NT2/D1 (cell line): ENCODE data around the gene ITGAE.

Experiments used
- SUZ12 ChIP-seq: IDR thresholded peaks from 2 replicates; pipeline ENCODE4 v1.6.1; 2011; ENCODE audit not compliant: insufficient read length, insufficient read depth; ENCODE audit errors: extremely low read depth
- YY1 ChIP-seq: IDR thresholded peaks from 2 replicates; pipeline ENCODE4 v1.6.1; 2011; ENCODE audit not compliant: insufficient read length, insufficient read depth
- ZNF274 ChIP-seq: IDR thresholded peaks from 2 replicates; pipeline ENCODE4 v1.6.1; 2011; ENCODE audit warnings: mild to moderate bottlenecking, low read depth, low read length

DNA sequence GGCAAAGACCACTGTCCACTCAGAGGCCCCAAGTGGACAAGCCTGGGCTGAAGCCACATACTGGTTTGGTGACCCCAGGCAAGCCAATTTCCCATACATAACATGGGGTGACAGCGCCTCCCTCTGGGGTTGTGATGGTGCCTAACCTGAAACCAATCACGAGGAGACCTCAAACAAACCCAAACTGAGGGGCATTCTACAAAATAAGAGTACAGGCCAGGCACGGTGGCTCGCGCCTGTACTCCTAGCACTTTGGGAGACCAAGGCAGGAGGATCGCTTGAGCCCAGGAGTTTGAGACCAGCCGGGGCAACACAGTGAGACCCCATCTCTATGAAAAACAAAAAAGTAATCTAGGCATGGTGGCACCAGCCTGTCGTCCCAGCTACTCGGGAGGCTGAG is 108.6 kb downstream of the ITGAE start:
- TF ChIP-seq SUZ12 (no peak), ZNF274 (no peak), YY1 (no peak)
